K562 (cell line): ENCODE measurements around the gene BCAS3. TPM values are rescaled to one million over a fixed set of nuclear protein-coding genes. Genes with fewer than 3 reads are reported as not detected.

ENCODE experiments used
- ARID4B ChIP-seq: sonication (generic); formaldehyde crosslinking; IDR thresholded peaks from 2 replicates; pipeline ENCODE4 v1.8.0; 2022; ENCODE audit warnings: mild to moderate bottlenecking, missing genetic modification reagents
- BACH1 ChIP-seq: fragments of 200-800 bp; sonication (Bioruptor generic); IDR thresholded peaks from 2 replicates; pipeline ENCODE4 v1.6.1; 2016; ENCODE audit warnings: missing genetic modification characterization, missing compliant biosample characterization
- CBX5 ChIP-seq: IDR thresholded peaks from 2 replicates; pipeline ENCODE4 v1.6.1; 2014; ENCODE audit warnings: low read depth, borderline replicate concordance
- CEBPG ChIP-seq, 3 experiments: fragments of 200-800 bp in 1 of 3; sonication (Bioruptor generic) in 1 of 3; sonication (generic) in 1 of 3; formaldehyde crosslinking in 1 of 3; IDR thresholded peaks in 2 of 3; conservative IDR thresholded peaks in 1 of 3; 2 replicates each; pipeline versions ENCODE4 v1.6.1 to v1.8.0; 2016 to 2022; ENCODE audit warnings: missing compliant biosample characterization in 2 of 3, missing genetic modification characterization in 2 of 3, mild to moderate bottlenecking in 1 of 3, missing genetic modification reagents in 1 of 3
- ESRRB ChIP-seq: fragments of 250-450 bp; sonication (Bioruptor Pico); IDR thresholded peaks from 2 replicates; pipeline ENCODE4 v1.5.0; 2020; ENCODE audit warnings: mild to moderate bottlenecking, moderate library complexity, borderline replicate concordance
- HDGF ChIP-seq: fragments of 450-650 bp; IDR thresholded peaks from 2 replicates; pipeline ENCODE4 v1.6.1; 2016
- POLR2H ChIP-seq: IDR thresholded peaks from 2 replicates; pipeline ENCODE4 v1.6.1; 2016; ENCODE audit warnings: missing genetic modification characterization, low read depth, mild to moderate bottlenecking, control low read depth, missing compliant biosample characterization, moderate library complexity
- SMARCE1 ChIP-seq: fragments of 450-650 bp; IDR thresholded peaks from 2 replicates; pipeline ENCODE4 v1.7.1; 2016; ENCODE audit warnings: mild to moderate bottlenecking
- ZNF449 ChIP-seq: fragments of 250-450 bp; sonication (Bioruptor Pico); IDR thresholded peaks from 2 replicates; pipeline ENCODE4 v1.8.0; 2022; ENCODE audit warnings: moderate library complexity, mild to moderate bottlenecking, inconsistent platforms
- polyA plus RNA-seq, 8 experiments: library from polyadenylated mRNA; depleted of rRNA in 4 of 8; stranded (reverse) in 5 of 8; unstranded in 3 of 8; fragments of >200 nt; fragmentation: Nextera tagmentation in 2 of 8; fragmentation: Illumina TruSeq in 1 of 8; extraction: Ambion mirVana in 2 of 8; extraction: Trizol in 1 of 8; gene quantifications; 2 replicates each; pipeline versions ENCODE4 v1.2.1 to v1.2.3, GENCODE V29; 2011 to 2014; ENCODE audit warnings: inconsistent platforms in 1 of 8, missing spikeins in 1 of 8
- total RNA-seq, 7 experiments: library from RNA; depleted of rRNA in 6 of 7; stranded (reverse); fragments of >200 nt in 6 of 7; fragmentation: Illumina TruSeq in 2 of 7; extraction: Trizol in 2 of 7; gene quantifications; 2 replicates each; pipeline versions ENCODE4 v1.2.1 to v1.2.3, GENCODE V29; 2011 to 2021; ENCODE audit warnings: low replicate concordance in 1 of 7
- TF ChIP-seq, protein P1 (sequence below): sonication (generic); formaldehyde crosslinking; IDR thresholded peaks from 2 replicates; pipeline ENCODE4 v1.8.1; 2023; ENCODE audit warnings: mild to moderate bottlenecking, missing genetic modification reagents

BCAS3 gene
- total and polyA plus RNA-seq, 9 of the 15 experiments (the other 6 are each of a cell fraction or from before 2014, with no cell fraction given): 1.9 to 5.5 (median 3.5) TPM

DNA sequence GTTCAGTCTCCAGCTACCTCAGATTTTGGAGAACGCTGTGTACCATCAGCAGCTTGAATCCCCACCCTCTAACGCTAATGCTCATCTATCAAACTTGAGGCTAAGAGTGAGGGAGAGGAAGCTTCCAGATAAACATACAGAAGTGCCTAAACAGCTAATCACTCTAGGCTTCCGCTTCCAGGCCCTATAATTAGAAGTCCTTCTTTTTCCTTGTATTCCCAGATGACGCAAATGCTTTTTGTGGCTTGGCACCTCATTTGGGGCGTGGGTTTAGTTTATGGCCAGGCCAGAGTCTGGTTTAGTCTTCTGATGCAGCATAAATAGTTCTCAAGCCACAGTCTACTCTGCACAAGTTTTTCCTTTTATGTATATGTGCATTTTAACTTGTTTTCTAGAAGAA, 263.4 kb downstream of the BCAS3 start (continued):
- TF ChIP-seq, protein P1, sequence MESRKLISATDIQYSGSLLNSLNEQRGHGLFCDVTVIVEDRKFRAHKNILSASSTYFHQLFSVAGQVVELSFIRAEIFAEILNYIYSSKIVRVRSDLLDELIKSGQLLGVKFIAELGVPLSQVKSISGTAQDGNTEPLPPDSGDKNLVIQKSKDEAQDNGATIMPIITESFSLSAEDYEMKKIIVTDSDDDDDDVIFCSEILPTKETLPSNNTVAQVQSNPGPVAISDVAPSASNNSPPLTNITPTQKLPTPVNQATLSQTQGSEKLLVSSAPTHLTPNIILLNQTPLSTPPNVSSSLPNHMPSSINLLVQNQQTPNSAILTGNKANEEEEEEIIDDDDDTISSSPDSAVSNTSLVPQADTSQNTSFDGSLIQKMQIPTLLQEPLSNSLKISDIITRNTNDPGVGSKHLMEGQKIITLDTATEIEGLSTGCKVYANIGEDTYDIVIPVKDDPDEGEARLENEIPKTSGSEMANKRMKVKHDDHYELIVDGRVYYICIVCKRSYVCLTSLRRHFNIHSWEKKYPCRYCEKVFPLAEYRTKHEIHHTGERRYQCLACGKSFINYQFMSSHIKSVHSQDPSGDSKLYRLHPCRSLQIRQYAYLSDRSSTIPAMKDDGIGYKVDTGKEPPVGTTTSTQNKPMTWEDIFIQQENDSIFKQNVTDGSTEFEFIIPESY (CRISPR knock-in tag): no peak
- TF ChIP-seq SMARCE1 (no peak), ZNF449 (CRISPR knock-in tag) (no peak), CEBPG (CRISPR knock-in tag; IDR thresholded peaks at IDR 0.05) (no peak), CEBPG (tag; conservative IDR thresholded peaks at IDR 0.05 in 1 of 2, IDR thresholded peaks at IDR 0.05 in 1 of 2) (peak in 1 of 2 experiments; percentile 51; a peak in 2 of 4 replicates), BACH1 (tag) (peak; percentile 31; the same call in 1 of the 2 replicates), POLR2H (tag) (no peak), ARID4B (CRISPR knock-in tag) (no peak), HDGF (no peak), ESRRB (CRISPR knock-in tag) (no peak), CBX5 (no peak)
